Loucy (cell line): ENCODE measurements around the gene OR6C68.

Experiments
- EZH2phosphoT487 ChIP-seq: fragments of 200-600 bp; IDR thresholded peaks from 2 replicates; pipeline ENCODE4 v1.6.1; 2018; ENCODE audit warnings: antibody characterized with exemption, mild to moderate bottlenecking, moderate library complexity, borderline replicate concordance
- TF ChIP-seq, protein P1 (sequence below): fragments of 200-600 bp; sonication (generic); conservative IDR thresholded peaks from 2 replicates; pipeline ENCODE4 v1.5.1; 2014; ENCODE audit warnings: mild to moderate bottlenecking, antibody characterized with exemption, low read length

DNA sequence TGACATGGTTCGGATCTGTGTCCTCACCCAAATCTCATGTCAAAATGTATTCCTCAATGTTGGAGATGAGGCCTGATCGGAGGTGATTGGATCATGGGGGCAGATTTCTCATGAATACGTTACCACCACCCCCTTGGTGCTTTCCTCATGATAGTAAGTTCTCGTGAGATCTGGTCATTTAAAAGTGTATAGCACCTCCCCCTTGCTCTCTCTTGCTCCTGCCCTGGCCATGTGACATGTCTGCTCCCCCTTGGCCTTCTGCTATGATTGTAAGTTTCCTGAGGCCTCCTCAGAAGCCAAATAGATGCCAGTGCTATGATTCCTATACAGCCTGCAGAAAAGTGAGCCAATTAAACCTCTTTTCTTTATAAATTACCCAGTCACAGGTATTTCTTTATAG is 7.1 kb downstream of the OR6C68 start:
- TF ChIP-seq, protein P1, sequence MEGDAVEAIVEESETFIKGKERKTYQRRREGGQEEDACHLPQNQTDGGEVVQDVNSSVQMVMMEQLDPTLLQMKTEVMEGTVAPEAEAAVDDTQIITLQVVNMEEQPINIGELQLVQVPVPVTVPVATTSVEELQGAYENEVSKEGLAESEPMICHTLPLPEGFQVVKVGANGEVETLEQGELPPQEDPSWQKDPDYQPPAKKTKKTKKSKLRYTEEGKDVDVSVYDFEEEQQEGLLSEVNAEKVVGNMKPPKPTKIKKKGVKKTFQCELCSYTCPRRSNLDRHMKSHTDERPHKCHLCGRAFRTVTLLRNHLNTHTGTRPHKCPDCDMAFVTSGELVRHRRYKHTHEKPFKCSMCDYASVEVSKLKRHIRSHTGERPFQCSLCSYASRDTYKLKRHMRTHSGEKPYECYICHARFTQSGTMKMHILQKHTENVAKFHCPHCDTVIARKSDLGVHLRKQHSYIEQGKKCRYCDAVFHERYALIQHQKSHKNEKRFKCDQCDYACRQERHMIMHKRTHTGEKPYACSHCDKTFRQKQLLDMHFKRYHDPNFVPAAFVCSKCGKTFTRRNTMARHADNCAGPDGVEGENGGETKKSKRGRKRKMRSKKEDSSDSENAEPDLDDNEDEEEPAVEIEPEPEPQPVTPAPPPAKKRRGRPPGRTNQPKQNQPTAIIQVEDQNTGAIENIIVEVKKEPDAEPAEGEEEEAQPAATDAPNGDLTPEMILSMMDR = no peak
- TF ChIP-seq EZH2phosphoT487 = no peak
